Psoas muscle (tissue), 8 donors: ENCODE results near the gene ZNF473. TPM values are rescaled to one million over a fixed set of nuclear protein-coding genes. Genes with fewer than 3 reads are reported as not detected.
A peak's percentile ranks its signal among the peaks of the same experiment; 100 is the strongest.

Source experiments
- ATAC-seq, 4 donors: fragments of 200-7000 bp; cut with Tn5 transposase; one replicate each; pipeline ENCODE4 v1.9.1; 2020; ENCODE audit warnings: moderate library complexity in 3 of 4, mild to moderate bottlenecking in 2 of 4
- DNase-seq, 2 donors: peaks; one replicate each; pipeline ENCODE4 v3.0.0-alpha.2; 2020
- H3K27ac ChIP-seq: fragments of 200-600 bp; one replicate; pipeline ENCODE4 v1.8.0; 2022
- H3K27me3 ChIP-seq, 3 donors: fragments of 200-600 bp in 1 of 3; one replicate each; pipeline versions ENCODE4 v1.6.1 to v1.8.0; 2013 to 2022; ENCODE audit warnings: low read length in 2 of 3, mild to moderate bottlenecking in 2 of 3, moderate library complexity in 1 of 3; ENCODE audit not compliant: insufficient read depth in 3 of 3
- H3K36me3 ChIP-seq, 2 donors: fragments of 200-600 bp in 1 of 2; one replicate each; pipeline versions ENCODE4 v1.6.1 to v1.8.0; 2013 to 2022; ENCODE audit warnings: low read depth in 1 of 2, mild to moderate bottlenecking in 1 of 2, moderate library complexity in 1 of 2; ENCODE audit not compliant: insufficient read depth in 1 of 2
- H3K4me1 ChIP-seq: fragments of 200-600 bp; one replicate; pipeline ENCODE4 v1.8.0; 2022
- H3K4me3 ChIP-seq: fragments of 200-600 bp; one replicate; pipeline ENCODE4 v1.8.0; 2022; ENCODE audit warnings: mild to moderate bottlenecking
- H3K9me3 ChIP-seq: fragments of 200-600 bp; one replicate; pipeline ENCODE4 v1.8.0; 2022
- CTCF ChIP-seq: fragments of 200-600 bp; IDR thresholded peaks from one replicate; pipeline ENCODE4 v1.8.0; 2022; ENCODE audit warnings: antibody characterized with exemption
- WGBS, 3 donors: extraction: QIAGEN DNeasy Blood & Tissue Kit; methylation state at CpG; one replicate each; pipeline versions ENCODE4 v1.1.6 to v1.1.7; 2013; 5-methylcytosine and 5-hydroxymethylcytosine counted together
- intact Hi-C, 2 donors: fragments of 100-400 bp; cut with DNase I; formaldehyde crosslinking; loops; one replicate each; pipeline versions ENCODE4 v1.11.0 to v1.14.2; 2022
- polyA plus RNA-seq, 3 donors: library from polyadenylated mRNA; stranded (reverse); fragments of 200-250 nt; gene quantifications; one replicate each; pipeline ENCODE4 v1.2.3, GENCODE V29; 2013
- total RNA-seq, 4 donors: library from RNA; stranded (reverse); fragmentation: NEBNext Ultra II Directional in 2 of 4; extraction: Animal tissue kit (Norgen Biotek cat#: 25700) in 2 of 4; gene quantifications; one replicate each; pipeline versions ENCODE4 v1.2.1 to v1.2.4, GENCODE V29; 2021 to 2023
- donor health status: healthy with polysubstance abuse.
- donor health status: DM: no; HTN: no; CAD: no; lungs with moderate emphysema.
- donor health status: Bipolar disorder and iron deficiency.
- donor health status: healthy.
- donor health status: DM: yes; HTN: yes; CAD: no.
- donor health status: DM: no; HTN: no; CAD: no.
- donor health status: DM: no; HTN: no; CAD: no.
- donor health status: DM: yes; HTN: yes; CAD: no.

Gene ZNF473
- total and polyA plus RNA-seq, 7 donors: 3.9 to 8.9 (median 5.7) TPM

GRCh38 chr19:49978324-49978723, 47.5 kb upstream of the ZNF473 start:
- Histone ChIP-seq H3K4me1 (no peaks in the 10 kb centered on the region), H3K4me3 (no peak overlapping the region), H3K27ac (no peak overlapping the region), H3K27me3 (no peaks in the 10 kb centered on the region), H3K9me3 (no peaks in the 10 kb centered on the region), H3K36me3 (peaks cover 0 to 59% of the 10 kb centered on the region in 2 donors)
- TF ChIP-seq CTCF: no peak
- 82 to 84% (median 84%) methylated on average over 11 of the region's 11 CpGs for WGBS, 3 donors
- ATAC-seq (no peak), DNase-seq (peak in 1 of 2 donors; percentile 33)
- intact Hi-C loops: no loop called here

GRCh38 chr19:49981603-49982593, 43.9 kb upstream of the ZNF473 start:
- intact Hi-C loops: loop anchor here in 1 of 2 donors (5.0 kb wide), 1 partner anchor 45 kb away; no protein-coding TSS in a partner anchor
- no peak for ATAC-seq
- no peak overlapping the region for H3K27ac ChIP-seq
- TF ChIP-seq CTCF: no peak
- H3K4me1 ChIP-seq: no peaks in the 10 kb centered on the region
- DNase-seq: no peak
- no peaks in the 10 kb centered on the region for H3K9me3 ChIP-seq
- 80 to 86% (median 83%) methylated on average over 21 of the region's 21 CpGs for WGBS, 3 donors
- peaks cover 0 to 75% of the 10 kb centered on the region in 2 donors for H3K36me3 ChIP-seq
- no peak overlapping the region for H3K4me3 ChIP-seq
- H3K27me3 ChIP-seq: no peaks in the 10 kb centered on the region

GRCh38 chr19:49983645-49984229, 42.1 kb upstream of the ZNF473 start:
- peak; percentile 78 for TF ChIP-seq CTCF

GRCh38 chr19:49984491-49984890, 41.3 kb upstream of the ZNF473 start:
- Histone ChIP-seq H3K27me3 (no peaks in the 10 kb centered on the region), H3K36me3 (peaks cover 0 to 73% of the 10 kb centered on the region in 2 donors), H3K4me3 (no peak overlapping the region), H3K27ac (no peak overlapping the region), H3K4me1 (no peaks in the 10 kb centered on the region), H3K9me3 (no peaks in the 10 kb centered on the region)
- no peak for DNase-seq
- no peak for TF ChIP-seq CTCF
- 87 to 93% (median 92%) methylated on average over 11 of the region's 11 CpGs for WGBS, 3 donors
- ATAC-seq: no peak
- intact Hi-C loops: loop anchor here in 1 of 2 donors (5.0 kb wide), 1 partner anchor 47 kb away; no protein-coding TSS in a partner anchor

More at GRCh38 chr19:49983645-49984229, 42.1 kb upstream of the ZNF473 start:
- Histone ChIP-seq H3K36me3 (peaks cover 0 to 72% of the 10 kb centered on the region in 2 donors), H3K4me3 (no peak overlapping the region), H3K27ac (no peak overlapping the region), H3K4me1 (no peaks in the 10 kb centered on the region), H3K9me3 (no peaks in the 10 kb centered on the region), H3K27me3 (no peaks in the 10 kb centered on the region)
- intact Hi-C loops: loop anchor here (1.0 to 5.0 kb wide), 2 partner anchors 46 kb away; no protein-coding TSS in a partner anchor
- ATAC-seq: peak; percentile 49 to 75 (median 60)
- 41 to 52% (median 43%) methylated on average over 10 of the region's 10 CpGs for WGBS, 3 donors
- peak; percentile 34 to 75 for DNase-seq
